Dermis blood vessel endothelial cell (primary cell): ENCODE results near the gene FILIP1. TPM values are rescaled to one million over a fixed set of nuclear protein-coding genes. Genes with fewer than 3 reads are reported as not detected.

Experiments
- DNase-seq: peaks from one replicate; pipeline ENCODE4 v3.0.0; 2010
- total RNA-seq: library from RNA; depleted of rRNA; stranded (reverse); fragments of >200 nt; gene quantifications from 2 replicates; pipeline ENCODE4 v1.2.3, GENCODE V29; 2014

Gene FILIP1
- total RNA-seq, 1 donor from 2014 or later = 21.1 TPM

DNA sequence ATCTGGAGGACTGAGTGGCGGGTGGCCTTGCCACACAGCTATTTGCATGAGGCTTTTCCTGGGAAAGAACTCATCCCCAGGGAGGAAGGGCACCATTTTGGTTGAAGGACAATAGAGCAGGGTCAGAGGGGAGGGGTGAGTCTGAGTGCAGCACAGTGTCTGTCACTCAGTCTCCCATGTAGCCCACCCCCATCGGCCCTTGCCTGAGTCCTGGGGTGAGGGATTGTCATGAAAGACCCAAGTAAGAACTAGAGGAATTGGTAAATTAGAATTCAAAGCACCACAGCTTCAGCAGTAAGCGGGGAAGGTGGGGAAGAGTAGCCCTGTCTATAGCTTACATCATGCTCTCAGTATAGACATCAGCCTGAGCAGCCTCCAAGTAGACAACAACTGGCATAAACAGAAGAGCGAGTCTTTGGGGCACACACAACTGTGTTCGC, 118.6 kb downstream of the FILIP1 start:
- DNase-seq = no peak

DNA sequence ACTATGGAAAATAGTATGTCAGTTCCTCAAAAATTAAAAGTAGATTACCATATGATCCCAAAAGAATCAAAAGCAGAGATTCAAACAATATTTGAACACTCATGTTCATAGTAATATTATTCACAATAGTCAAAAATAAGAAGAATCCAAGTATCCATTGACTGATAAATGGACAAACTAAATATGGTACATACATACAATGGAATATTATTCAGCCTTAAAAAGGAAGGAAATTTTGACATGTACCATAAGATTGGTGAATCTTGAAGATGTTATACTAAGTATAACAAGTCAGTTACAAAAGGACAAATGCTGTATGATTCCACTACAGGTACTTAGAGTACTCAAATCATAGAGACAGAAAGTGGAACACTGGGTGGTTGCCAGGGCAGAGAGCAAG, 120.7 kb downstream of the FILIP1 start:
- no peak for DNase-seq

DNA sequence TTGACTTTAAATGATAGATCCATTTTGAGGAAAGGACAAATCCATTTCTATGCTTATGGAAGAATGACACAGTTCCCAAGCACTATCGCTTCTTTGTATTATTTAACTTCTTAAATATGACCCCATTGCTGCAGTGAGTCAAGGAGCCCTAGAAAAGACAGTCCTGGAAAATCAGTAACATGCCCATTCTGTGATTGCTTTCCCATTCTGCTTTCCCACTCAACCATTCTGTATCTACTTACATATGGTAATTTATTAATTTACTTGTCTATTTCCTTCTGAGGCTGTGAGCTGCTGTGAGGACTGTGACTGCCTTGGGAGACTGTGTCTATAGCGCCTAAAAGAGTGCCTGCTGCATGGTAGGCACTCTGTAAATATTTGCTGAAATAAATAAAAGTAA, 123.6 kb downstream of the FILIP1 start:
- no peak for DNase-seq

DNA sequence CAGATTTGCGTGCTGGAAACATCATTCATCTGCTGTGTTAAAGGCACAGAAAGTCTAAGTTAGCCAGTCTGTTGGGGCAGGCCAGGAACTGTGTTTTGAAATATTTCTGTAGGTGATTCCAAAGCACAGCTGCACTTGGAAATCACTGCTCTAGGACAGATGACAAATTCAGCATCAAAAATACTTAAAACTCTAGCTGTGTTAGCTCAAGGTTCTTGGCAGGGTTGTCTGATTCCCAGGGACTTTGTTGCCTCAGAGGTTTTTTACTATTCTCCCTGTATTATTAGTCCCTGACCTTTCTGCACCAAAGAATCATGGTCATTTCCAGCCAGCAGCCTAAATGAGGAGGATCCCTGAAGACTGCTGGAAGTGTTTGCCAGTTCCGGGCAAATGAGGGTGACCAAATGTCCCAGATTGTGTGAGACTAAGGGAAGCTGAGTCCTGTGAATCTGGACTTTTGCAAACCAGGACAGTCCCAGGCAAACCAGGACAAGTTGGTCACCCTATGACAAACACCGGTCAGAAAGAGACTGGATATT, 124.7 kb downstream of the FILIP1 start:
- no peak for DNase-seq

DNA sequence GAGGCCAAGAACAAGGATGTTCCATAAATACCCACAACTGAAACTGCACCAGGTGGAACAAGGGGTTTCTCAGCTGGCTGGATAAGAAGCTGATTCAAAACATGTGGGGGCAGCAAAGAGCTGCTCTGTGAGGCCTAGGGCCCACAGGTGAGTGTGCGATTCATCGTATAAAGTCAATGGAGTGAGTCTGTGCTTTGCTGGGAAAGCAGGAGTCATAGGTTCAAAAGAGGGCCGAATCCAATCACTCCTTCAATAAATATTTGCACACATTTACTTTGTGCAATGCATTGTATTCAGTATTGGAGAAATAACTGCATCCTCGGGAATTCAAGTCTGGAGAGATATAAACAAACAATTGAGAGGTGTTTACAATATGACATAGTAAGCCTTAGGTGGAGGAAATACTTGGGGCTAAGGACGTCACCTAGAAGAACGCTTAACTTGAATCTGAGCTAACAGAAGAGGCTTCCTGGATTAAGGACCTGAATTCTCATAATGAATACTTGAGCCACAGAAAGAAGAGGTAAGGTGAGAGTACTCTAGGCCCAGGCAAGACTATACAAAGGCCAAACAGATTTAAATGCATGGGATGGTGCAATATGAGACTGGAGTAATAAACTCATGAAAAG, 125.3 kb downstream of the FILIP1 start:
- DNase-seq = peak; percentile 83

DNA sequence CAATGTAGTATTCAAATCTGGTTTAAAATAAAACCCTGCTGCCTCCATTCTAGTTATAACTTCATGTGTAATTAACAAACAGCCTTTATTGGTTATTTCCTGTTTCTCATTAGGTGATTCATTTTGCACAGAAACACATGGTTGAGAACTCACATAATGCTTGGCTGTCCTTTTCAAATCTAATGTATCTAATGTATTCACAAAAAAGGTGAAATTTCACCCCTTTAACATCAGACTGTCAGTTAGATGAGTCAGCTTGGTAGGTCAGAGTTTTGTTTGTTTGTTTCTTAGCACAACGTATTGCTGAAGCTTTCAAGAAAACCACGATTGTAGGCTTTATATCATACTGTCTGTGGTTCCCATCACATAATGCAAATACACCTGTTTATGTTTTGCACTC, 130.3 kb downstream of the FILIP1 start:
- DNase-seq = no peak

DNA sequence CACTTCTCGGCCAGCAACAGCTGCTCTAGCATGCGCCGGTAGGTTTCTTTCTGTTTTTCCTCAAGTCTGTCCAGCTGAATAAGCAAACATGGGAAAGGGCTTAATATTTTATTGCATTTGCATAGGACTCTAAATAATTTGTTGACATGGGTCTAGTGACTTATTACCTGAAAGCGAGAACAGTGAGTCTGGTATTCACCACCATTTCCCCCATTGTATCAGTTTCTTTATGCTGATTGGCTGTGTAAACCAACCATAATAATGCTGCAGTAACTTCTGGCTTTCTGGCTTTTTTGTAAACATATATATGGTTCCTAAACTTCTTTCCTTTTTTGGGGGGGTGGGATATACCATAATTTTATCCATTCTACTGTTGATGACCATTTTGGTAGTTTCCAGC, 140.0 kb downstream of the FILIP1 start:
- DNase-seq = no peak

DNA sequence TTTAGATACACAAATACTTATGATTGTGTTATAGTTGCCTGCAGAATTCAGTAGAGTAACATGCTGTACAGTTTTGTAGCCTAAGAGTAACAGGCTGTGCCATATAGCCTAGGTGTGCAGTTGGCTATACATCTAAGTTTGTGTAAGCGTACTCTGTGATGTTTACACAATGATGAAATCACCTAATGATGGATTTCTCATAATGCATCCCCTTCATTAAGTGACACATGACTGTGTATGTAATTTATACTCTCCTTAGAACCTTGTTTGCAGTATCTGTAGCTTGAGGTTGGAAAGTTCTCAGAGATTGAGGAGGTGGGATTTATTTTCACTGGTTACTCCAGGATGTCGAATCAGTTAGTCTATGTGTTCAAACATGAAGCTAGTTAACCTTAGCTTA, 142.0 kb downstream of the FILIP1 start:
- no peak for DNase-seq

DNA sequence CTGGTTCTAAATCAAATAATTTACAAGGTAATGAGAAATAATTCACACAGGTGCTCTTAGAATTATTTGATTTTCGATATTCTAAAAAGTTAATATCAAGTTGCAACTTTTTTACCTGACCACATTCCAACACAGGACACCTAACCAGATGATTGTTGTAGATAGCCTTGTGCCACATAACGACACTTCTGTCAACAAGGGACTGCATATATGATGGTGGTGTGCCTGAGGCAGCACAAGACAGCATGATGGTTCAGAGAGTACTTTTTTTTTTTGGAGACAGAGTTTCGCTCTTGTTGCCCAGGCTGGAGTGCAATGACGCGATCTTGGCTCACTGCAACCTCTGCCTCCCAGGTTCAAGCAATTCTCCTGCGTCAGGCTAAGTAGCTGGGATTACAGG, 142.8 kb downstream of the FILIP1 start:
- DNase-seq = no peak

DNA sequence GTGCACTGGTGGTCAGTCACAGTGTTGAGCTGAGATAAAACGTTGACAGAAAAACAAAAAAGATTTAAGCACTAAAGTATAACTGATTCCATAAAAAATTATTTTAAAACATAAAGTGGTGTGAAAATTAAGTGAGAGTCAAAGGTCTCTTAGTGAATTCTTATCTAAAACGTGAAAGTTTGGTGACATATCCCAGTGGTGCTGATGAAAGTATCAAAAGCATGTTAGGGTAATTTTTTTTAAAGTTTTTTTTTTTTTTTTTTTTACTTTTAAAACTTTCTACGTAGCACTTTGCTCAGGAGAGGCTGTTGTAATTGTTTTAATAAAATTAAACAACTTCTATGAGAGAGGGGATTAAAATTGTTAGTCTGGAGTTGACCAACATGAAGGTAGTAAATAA, 143.4 kb downstream of the FILIP1 start:
- DNase-seq = no peak

DNA sequence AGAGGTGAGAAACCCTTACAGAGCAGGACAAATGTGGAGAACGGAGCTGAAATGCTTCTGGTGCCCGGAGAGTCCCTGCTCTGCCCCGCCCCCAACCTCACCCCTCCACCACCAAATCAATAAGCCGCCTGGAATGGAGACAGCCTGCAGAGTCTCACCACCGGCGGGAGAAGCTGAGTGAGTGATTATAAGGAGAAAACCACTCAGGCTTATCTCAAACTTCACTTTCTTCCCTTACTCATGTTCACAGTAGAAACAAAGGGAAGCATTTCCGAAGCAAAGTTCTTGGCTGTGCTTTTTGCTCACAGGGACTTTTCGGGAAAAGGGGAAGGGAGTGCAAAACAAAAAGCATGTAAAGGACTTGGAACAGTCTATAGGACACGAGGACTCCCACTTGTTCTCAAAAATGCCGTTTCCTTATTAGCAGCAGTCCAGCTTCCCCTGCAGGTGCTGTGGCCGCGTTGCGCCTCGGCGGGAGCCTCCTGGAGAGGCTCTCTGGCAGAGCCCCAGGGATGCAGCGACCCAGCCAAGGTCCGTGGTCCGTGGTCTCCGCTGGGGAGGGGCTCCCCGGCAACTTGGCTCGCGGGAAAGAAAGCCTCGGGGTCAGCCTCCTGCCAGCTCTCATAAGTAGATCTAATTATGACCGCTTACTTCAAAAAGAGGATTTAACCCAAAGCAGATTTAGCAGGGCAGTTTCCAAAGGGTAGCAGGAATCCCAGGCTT, 144.2 kb downstream of the FILIP1 start:
- DNase-seq = peak; percentile 64

DNA sequence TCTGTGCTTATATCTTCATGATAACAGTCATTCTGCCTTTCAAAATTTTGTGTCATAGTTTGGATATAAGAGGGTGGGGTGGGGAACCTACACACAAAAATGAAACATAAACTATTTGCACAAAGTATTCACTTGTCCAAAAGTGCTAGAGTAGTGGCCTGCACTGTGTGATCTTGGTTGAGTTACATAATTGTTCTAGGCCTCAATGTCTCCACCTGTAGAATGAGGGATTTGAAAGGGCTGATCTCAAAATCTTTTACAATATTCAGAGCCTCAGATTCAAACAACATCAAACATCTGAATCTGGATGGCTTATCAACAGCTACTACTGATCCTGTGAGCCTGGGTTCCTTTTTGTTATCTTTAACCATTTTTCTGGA, 144.7 kb downstream of the FILIP1 start:
- DNase-seq = no peak

DNA sequence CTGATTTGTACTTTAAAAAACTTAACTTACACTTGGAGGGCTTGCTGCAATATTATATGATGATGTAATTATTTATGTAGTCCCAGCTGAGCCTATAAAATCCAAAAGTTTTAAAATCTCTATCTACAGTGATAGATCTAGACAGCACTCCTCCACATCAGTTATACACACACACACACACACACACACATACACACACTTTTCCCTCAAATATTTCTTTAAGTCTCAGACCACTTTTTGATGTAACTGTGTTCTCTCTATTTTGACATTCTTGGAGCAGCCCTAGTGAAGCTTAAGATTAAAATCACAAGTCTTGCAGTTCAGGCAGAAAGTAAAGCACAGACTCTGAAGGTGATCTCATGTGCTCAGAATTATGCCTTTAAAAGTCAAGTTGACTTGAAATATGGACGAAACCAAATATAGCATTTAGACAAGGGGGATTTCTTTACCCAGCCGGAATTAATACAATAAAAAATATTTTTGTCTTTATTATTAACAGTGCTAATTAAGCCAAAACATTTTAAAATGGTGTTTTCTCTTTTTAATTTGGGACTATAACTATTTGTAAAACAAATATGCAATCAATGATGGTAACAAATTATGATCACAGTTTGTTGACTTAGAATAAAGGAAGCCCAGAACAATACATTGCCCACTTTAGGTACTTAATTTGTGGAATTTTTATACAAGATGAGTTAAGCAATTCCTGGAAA, 145.5 kb downstream of the FILIP1 start:
- DNase-seq = no peak

DNA sequence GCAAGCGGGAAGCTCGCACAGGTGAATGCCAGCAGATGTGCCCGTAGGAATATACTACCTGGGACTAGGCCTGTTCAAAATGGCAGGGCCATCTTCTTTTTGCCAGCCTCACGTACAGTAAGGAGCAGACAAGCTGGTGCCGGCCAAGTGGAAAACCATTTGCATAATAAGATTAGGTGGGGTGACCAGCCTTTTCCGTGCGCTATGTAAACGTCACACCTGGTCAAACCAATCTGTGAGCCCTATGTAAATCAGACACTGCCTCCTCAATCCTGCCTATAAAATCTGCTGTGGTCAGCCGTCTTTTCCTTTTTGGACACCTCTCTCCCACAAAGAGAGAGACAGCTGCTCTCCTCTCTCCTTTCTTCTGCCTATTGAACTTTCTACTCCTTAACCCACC, 148.2 kb downstream of the FILIP1 start:
- DNase-seq = no peak

DNA sequence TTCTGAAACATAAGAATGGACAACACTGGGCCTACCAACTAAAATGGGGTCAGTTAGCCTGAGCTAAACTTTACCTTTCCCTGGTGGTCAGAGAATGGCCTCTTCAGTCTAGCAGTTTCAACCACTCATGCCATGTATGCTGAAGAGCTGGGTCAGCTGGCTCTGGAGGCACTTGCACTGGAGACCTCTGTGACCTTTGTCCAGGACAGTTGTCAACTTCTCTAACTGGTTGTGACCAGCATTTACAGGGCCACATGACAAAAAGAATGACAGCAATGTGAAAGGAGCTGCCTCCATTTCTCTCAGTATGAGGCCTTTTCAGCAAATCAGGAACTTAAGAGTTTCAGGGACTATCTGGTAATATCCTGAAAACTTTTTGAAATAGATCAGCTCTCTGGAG, 149.1 kb downstream of the FILIP1 start:
- no peak for DNase-seq

DNA sequence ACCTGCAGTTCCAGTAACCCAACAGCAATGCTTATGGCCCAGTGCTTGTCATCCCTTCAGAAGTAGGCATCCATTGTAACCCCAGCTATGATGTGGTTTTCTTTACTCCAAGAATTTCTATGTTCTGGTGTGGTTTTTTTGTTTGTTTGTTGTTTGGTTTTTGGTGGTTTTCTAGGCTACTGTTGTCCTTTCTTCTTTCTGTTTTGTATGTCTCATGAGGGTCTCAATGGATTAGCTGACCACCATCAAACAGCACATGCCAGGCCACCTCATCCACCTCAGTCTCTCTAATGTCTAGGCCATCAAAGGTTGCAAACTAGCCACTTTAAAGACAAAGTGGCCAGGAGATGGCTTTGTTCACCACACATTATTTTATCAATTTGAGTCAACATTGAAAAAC, 149.6 kb downstream of the FILIP1 start:
- DNase-seq = no peak

DNA sequence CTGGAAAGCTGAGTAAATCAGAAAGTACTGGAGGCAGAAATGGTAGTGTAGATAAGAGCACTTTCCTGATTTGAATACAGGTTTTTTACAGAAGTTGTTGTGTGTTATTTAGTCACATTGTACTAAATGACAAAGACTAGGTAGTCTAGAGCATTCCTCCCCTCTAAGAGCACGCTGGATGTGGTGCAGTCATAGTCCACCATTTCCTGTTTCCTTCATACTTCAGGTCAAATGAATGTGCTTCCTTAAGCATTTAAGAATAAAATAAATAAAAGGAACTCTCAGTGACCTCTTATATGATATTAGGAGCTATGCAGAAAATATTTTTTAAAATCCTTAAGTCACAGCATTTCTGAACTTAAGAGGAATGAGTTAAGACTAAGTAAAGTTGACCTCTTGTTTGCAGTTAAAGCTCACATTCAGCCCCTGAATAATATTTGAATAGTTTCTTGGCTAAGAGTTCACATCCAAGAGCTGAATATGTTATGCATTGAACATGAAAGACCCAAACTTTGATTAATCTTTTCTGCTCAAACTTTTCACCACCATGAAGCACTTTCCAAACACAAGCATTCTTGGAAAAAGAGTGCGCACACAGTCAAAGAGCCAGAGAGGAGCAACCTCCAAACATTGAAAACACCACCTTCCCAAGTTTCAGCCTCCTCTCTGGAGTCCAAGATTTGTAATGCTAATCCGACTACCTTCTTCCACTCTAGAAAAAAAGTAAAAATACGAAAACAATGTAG, 155.6 kb downstream of the FILIP1 start:
- DNase-seq = peak; percentile 56

DNA sequence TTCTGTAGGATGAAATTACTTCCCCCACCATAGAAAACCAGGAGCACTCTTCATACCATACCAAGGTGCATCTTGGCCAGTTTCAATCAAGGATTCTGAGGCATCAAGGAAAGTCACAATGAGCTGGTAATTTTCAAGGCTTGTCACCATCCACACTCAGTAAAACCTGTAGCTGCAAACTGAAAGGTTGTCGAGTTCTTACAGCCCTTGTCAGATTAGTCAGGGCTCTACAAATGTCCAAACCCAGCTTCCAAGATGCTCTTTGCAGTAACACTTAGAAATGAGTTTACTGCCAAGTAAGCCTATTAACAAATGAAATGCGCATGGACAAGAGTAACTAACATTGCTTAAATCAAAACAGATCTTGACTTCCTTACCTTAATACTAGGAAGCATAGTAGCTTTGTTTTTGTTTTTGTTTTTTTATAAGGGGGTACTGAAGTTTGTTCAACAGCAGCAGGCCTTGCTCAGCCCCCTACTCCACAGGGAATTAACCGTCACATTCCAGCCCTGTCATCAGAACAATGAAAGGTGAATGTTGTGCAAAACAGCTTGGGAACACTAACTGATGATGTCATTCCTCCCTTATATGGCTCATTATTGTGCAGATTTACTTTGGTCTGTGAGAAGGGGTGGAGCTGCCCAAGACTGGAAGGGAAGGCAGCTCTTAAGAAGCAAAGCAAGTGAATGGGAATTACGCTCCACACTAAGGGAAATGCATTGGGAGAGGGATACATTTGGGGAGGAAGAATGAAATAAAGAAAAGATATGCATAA, 159.1 kb downstream of the FILIP1 start:
- DNase-seq = peak; percentile 95

DNA sequence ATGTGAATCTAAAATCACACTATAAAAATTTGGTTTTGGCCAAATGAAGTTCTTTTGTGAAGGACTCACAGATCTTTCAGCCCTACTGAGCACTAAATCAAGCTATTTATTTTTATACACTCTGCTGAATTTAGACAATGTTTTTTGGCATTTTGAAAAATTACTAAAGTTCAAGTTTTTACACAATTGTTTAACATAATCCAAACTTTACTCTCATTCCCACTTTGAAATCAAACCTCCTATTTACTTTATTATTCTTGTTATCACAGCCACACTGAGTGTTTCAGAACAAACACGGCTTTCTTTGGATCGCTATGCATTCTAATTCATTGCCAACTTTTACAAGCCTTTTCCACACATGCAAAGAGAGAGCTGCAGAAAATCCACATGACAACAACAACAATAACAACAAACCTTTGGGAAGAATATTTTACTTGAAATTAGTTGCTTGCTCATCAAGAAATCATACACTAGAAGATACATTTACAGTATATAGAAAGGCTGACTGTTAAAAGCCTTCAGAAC, 159.9 kb downstream of the FILIP1 start:
- peak; percentile 11 for DNase-seq

DNA sequence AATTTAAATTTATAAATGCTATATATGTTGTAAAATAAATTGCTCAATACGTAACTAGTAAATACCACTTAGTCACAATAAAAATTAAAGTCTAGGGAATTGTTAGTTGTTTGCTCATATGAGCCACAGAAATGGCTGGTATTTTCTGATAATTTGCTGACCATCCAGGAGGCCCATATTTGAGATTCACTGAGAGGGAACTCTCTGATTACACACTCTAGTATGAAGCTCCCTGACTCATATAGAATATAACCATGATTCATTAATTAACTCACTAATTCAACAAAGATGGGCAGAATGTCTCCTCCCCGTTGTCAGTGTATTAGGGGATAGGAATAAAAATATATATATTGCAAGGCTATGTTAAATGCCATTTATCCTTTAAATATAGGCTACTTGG, 162.4 kb downstream of the FILIP1 start:
- no peak for DNase-seq

DNA sequence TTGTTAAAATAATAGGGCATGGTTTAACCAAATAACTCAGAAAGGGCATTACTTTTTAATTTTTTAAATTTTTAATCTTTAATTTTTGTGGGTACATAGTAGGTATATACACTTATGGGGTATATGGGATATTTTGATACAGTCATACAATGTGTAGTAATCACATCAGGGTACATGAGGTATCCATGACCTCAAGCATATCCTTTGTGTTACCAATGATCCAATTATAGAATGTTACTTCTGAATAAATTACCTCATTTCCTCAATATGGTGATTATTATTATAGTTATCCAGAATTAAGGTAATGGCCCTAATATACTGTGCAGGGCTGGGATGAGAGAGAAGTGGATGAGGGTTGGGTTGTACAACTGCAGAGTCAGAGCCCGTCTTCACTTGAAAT, 163.9 kb downstream of the FILIP1 start:
- DNase-seq = peak; percentile 11

DNA sequence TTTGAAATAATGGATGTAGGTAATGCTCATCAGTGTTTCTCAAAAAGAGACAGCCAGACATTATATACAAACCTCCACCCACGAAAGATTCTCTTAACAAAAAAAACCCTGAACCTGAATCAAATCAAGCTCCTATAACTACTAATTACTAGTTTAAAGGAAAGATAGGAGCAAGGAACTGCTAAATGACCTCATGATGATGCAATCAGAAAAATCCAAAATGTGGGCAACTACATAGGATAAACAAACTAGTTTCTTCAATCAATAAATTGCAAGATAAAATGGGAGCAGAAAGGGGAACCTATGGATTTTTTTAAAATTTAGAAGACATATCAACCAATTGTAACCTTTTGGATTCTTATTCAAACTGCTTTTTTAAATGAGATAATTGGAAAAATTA, 165.8 kb downstream of the FILIP1 start:
- DNase-seq = no peak
